HepG2 (cell line): Measurements from ENCODE around the gene DHRS13. TPM values are rescaled to one million over a fixed set of nuclear protein-coding genes. Genes with fewer than 3 reads are reported as not detected.

Source experiments
- CBFB ChIP-seq: sonication (generic); formaldehyde crosslinking; IDR thresholded peaks from 2 replicates; pipeline ENCODE4 v1.4.0; 2020; ENCODE audit warnings: missing genetic modification reagents
- FUBP1 ChIP-seq: sonication (generic); formaldehyde crosslinking; IDR thresholded peaks from 2 replicates; pipeline ENCODE4 v1.5.1; 2020; ENCODE audit warnings: missing genetic modification reagents, mild to moderate bottlenecking, borderline replicate concordance
- JUNB ChIP-seq: sonication (generic); formaldehyde crosslinking; IDR thresholded peaks from 2 replicates; pipeline ENCODE4 v1.8.0; 2022; ENCODE audit warnings: missing genetic modification reagents, mild to moderate bottlenecking, borderline replicate concordance
- KIAA2018 ChIP-seq: sonication (generic); formaldehyde crosslinking; IDR thresholded peaks from 2 replicates; pipeline ENCODE4 v1.5.0; 2020; ENCODE audit warnings: mild to moderate bottlenecking, missing genetic modification reagents, borderline replicate concordance
- SOX6 ChIP-seq, 2 experiments: fragments of 450-650 bp in 1 of 2; sonication (generic) in 1 of 2; formaldehyde crosslinking in 1 of 2; IDR thresholded peaks; 2 replicates each; pipeline versions ENCODE4 v1.4.0 to v1.6.1; 2017 to 2020; ENCODE audit warnings: antibody characterized with exemption in 1 of 2, mild to moderate bottlenecking in 1 of 2, missing genetic modification reagents in 1 of 2
- TBX3 ChIP-seq: fragments of 450-650 bp; IDR thresholded peaks from 2 replicates; pipeline ENCODE4 v1.6.1; 2017; ENCODE audit warnings: antibody characterized with exemption, mild to moderate bottlenecking, inconsistent platforms, borderline replicate concordance
- ZBTB1 ChIP-seq: sonication (generic); formaldehyde crosslinking; IDR thresholded peaks from 2 replicates; pipeline ENCODE4 v1.4.0; 2020; ENCODE audit warnings: missing genetic modification reagents, borderline replicate concordance
- ZBTB38 ChIP-seq: sonication (generic); formaldehyde crosslinking; IDR thresholded peaks from 2 replicates; pipeline ENCODE4 v1.5.1; 2020; ENCODE audit warnings: mild to moderate bottlenecking, missing genetic modification reagents
- ZBTB43 ChIP-seq: sonication (generic); formaldehyde crosslinking; conservative IDR thresholded peaks from 2 replicates; pipeline ENCODE4 v1.4.0; 2020; ENCODE audit warnings: missing genetic modification reagents
- ZFY ChIP-seq: sonication (generic); formaldehyde crosslinking; IDR thresholded peaks from 2 replicates; pipeline ENCODE4 v1.4.0; 2020; ENCODE audit warnings: missing genetic modification reagents
- ZHX1 ChIP-seq: sonication (generic); formaldehyde crosslinking; IDR thresholded peaks from 2 replicates; pipeline ENCODE4 v1.8.1; 2022; ENCODE audit warnings: low read depth, mild to moderate bottlenecking, missing genetic modification reagents
- ZNF350 ChIP-seq: sonication (generic); formaldehyde crosslinking; IDR thresholded peaks from 2 replicates; pipeline ENCODE4 v1.4.0; 2020; ENCODE audit warnings: mild to moderate bottlenecking, low read depth, missing genetic modification reagents, borderline replicate concordance
- ZNF773 ChIP-seq: sonication (generic); formaldehyde crosslinking; IDR thresholded peaks from 2 replicates; pipeline ENCODE4 v1.4.0; 2020; ENCODE audit warnings: missing genetic modification reagents, borderline replicate concordance
- polyA plus RNA-seq, 8 experiments: library from polyadenylated mRNA; depleted of rRNA in 3 of 8; stranded (reverse) in 7 of 8; unstranded in 1 of 8; fragments of >200 nt; fragmentation: Illumina TruSeq in 4 of 8; extraction: Trizol in 4 of 8; gene quantifications; 2 replicates each; pipeline versions ENCODE4 v1.2.1 to v1.2.3, GENCODE V29; 2011 to 2016; ENCODE audit warnings: low read depth in 4 of 8, missing spikeins in 1 of 8, mixed read lengths in 1 of 8; ENCODE audit not compliant: insufficient read depth in 1 of 8
- total RNA-seq, 5 experiments: library from RNA; depleted of rRNA; stranded (reverse); fragments of >200 nt; fragmentation: Illumina TruSeq; extraction: Trizol; gene quantifications; 2 replicates each; pipeline ENCODE4 v1.2.3, GENCODE V29; 2016; ENCODE audit warnings: low read depth in 1 of 5

The DHRS13 gene
- total and polyA plus RNA-seq, 2 of the 13 experiments (the other 11 are each of a cell fraction or from before 2014, with no cell fraction given) = 11.8 to 12.6 TPM

- TF ChIP-seq ZNF773 (CRISPR knock-in tag) (no peak), FUBP1 (CRISPR knock-in tag) (no peak), KIAA2018 (CRISPR knock-in tag) (no peak), ZFY (CRISPR knock-in tag) (peak; percentile 93), ZBTB43 (CRISPR knock-in tag) (no peak; the same call in 1 of the 2 replicates), ZBTB1 (CRISPR knock-in tag) (no peak), CBFB (CRISPR knock-in tag) (0 out of 2 replicates have a peak, but pooled peaks have one; percentile 45), ZHX1 (CRISPR knock-in tag) (no peak), JUNB (CRISPR knock-in tag) (no peak), ZBTB38 (no peak; the same call in 1 of the 2 replicates), SOX6 (IDR thresholded peaks at IDR 0.05) (no peak), SOX6 (CRISPR knock-in tag; IDR thresholded peaks at IDR 0.05) (peak; percentile 12; the same call in 1 of the 2 replicates), TBX3 (no peak), ZNF350 (CRISPR knock-in tag) (peak; percentile 73)
Observed at GRCh38 chr17:28854457-28855335, 48.2 kb downstream of the DHRS13 start, which contains the start of gene ERAL1 (continued).
